T-cell (primary cell): ENCODE measurements around the gene CEP295NL. TPM values are rescaled to one million over a fixed set of nuclear protein-coding genes. Genes with fewer than 3 reads are reported as not detected.

Source experiments
- ATAC-seq, 4 experiments: fragments of 200-7000 bp in 3 of 4; fragments of 150-1000 bp in 1 of 4; cut with Tn5 transposase; replicated peaks in 1 of 4; 1 replicate in 3 of 4; 2 replicates in 1 of 4; pipeline ENCODE4 v1.10.0; 2021; ENCODE audit warnings: moderate library complexity in 3 of 4, mild to moderate bottlenecking in 2 of 4, moderate number of reproducible peaks in 1 of 4
- CTCF ChIA-PET, 2 donors: fragments of 300-600 bp; sonication (Branson Sonifier 250); formaldehyde crosslinking; loops; one replicate each; lab custom pipeline; 2022; ENCODE audit warnings: antibody characterized with exemption in 2 of 2; lab: Charles Lee
- POLR2A ChIA-PET, 2 donors: fragments of 300-600 bp; sonication (Branson Sonifier 250); formaldehyde crosslinking; loops; one replicate each; lab custom pipeline; 2022; ENCODE audit warnings: antibody characterized with exemption in 2 of 2; lab: Charles Lee
- DNase-seq, 35 experiments: peaks; one replicate each; pipeline versions ENCODE4 v3.0.0 to v3.0.0-alpha.2; 2013 to 2023
- H3K27ac ChIP-seq: one replicate; pipeline ENCODE4 v1.5.1; 2013; ENCODE audit warnings: low read length
- H3K27me3 ChIP-seq, 2 experiments: replicated peaks in 1 of 2; 1 replicate in 1 of 2; 2 replicates in 1 of 2; pipeline versions ENCODE4 v1.6.1 to v1.7.0; 2013; ENCODE audit warnings: low read length in 1 of 2, mixed read lengths in 1 of 2; ENCODE audit not compliant: control insufficient read depth in 2 of 2, insufficient read depth in 2 of 2; ENCODE audit errors: extremely low read depth in 1 of 2
- H3K36me3 ChIP-seq, 2 donors: 1 replicate in 1 of 2; 2 replicates in 1 of 2; pipeline versions ENCODE4 v1.6.1 to v1.7.0; 2013; ENCODE audit warnings: low read length in 1 of 2; ENCODE audit not compliant: control insufficient read depth in 2 of 2, insufficient read depth in 1 of 2; ENCODE audit errors: extremely low read depth in 1 of 2
- H3K4me1 ChIP-seq, 2 experiments: 1 replicate in 1 of 2; 2 replicates in 1 of 2; pipeline versions ENCODE4 v1.6.1 to v1.7.0; 2013; ENCODE audit warnings: low read length in 2 of 2, mixed read lengths in 1 of 2; ENCODE audit not compliant: insufficient read depth in 2 of 2, control insufficient read depth in 1 of 2; ENCODE audit errors: extremely low read depth in 1 of 2
- H3K4me3 ChIP-seq, 2 donors: 1 replicate in 1 of 2; 2 replicates in 1 of 2; pipeline versions ENCODE4 v1.5.1 to v1.7.0; 2013; ENCODE audit warnings: mild to moderate bottlenecking in 2 of 2, low read length in 1 of 2, moderate library complexity in 1 of 2; ENCODE audit not compliant: control insufficient read depth in 1 of 2; ENCODE audit errors: extremely low read depth in 1 of 2
- H3K9me3 ChIP-seq: 2 replicates; pipeline ENCODE4 v1.7.0; 2013
- H3K27ac Mint-ChIP-seq, 2 donors: one replicate each; pipeline ENCODE4 v1.8.0; 2020 to 2021; ENCODE audit warnings: mild to moderate bottlenecking in 2 of 2, mixed read lengths in 2 of 2
- H3K27me3 Mint-ChIP-seq, 2 donors: one replicate each; pipeline ENCODE4 v1.8.0; 2021 to 2022; ENCODE audit warnings: mixed read lengths in 2 of 2
- H3K36me3 Mint-ChIP-seq: one replicate; pipeline ENCODE4 v1.8.0; 2021; ENCODE audit warnings: mixed read lengths
- H3K4me1 Mint-ChIP-seq, 3 donors: one replicate each; pipeline ENCODE4 v1.8.0; 2020 to 2022; ENCODE audit warnings: mixed read lengths in 3 of 3, mild to moderate bottlenecking in 1 of 3
- H3K4me3 Mint-ChIP-seq, 3 donors: one replicate each; pipeline ENCODE4 v1.8.0; 2020 to 2022; ENCODE audit warnings: mild to moderate bottlenecking in 3 of 3, mixed read lengths in 3 of 3, moderate library complexity in 3 of 3
- H3K9me3 Mint-ChIP-seq, 3 donors: one replicate each; pipeline ENCODE4 v1.8.0; 2020 to 2022; ENCODE audit warnings: mixed read lengths in 3 of 3
- WGBS: methylation state at CpG from one replicate; pipeline ENCODE4 v1.1.5; 2013; ENCODE audit warnings: missing lambda C conversion rate; ENCODE audit not compliant: insufficient coverage; 5-methylcytosine and 5-hydroxymethylcytosine counted together
- total RNA-seq, 35 experiments: library from RNA in 6 of 35; stranded (reverse) in 6 of 35; fragments of 120-200 nt in 1 of 35; gene quantifications; one replicate each; pipeline versions ENCODE4 v1.2.1 to v1.2.4 and lab custom pipeline; 2013 to 2026

Gene CEP295NL
- total RNA-seq, 5 donors from 2014 or later (not counting 1 experiment from before 2014, with no cell fraction given), result 0.28 to 3.1 (median 0.41) TPM

GRCh38 chr17:78923660-78924453 lies 20.9 kb upstream of the CEP295NL start:
- Histone ChIP-seq H3K27ac (no peak overlapping the region), H3K9me3 (no peaks in the 10 kb centered on the region), H3K27me3 (peaks cover 0 to 57% of the 10 kb centered on the region in 2 experiments), H3K36me3 (no peaks in the 10 kb centered on the region), H3K4me3 (peak overlapping the region; percentile 42 to 76), H3K4me1 (peaks cover 6 to 25% of the 10 kb centered on the region in 2 experiments)
- DNase-seq (peak; percentile 19 to 71 (median 49)), ATAC-seq (peak; percentile 52 to 69 (median 62))
- Mint-ChIP-seq H3K36me3 (no peaks in the 10 kb centered on the region), H3K27me3 (peaks cover 4 to 15% of the 10 kb centered on the region in 2 donors), H3K4me3 (peak overlapping the region; percentile 78 to 81 (median 79)), H3K27ac (peak overlapping the region; percentile 61 to 71), H3K9me3 (no peaks in the 10 kb centered on the region), H3K4me1 (peaks cover 11 to 19% (median 14%) of the 10 kb centered on the region in 3 donors)
- ChIA-PET POLR2A (no interaction called here), CTCF (interaction anchor here (0.6 to 0.9 kb wide), 2 partner anchors 58 to 69 kb away, joined by 4 to 6 read pairs; no protein-coding TSS in a partner anchor)
- WGBS, result 10% methylated on average over 18 of the region's 28 CpGs

DNA sequence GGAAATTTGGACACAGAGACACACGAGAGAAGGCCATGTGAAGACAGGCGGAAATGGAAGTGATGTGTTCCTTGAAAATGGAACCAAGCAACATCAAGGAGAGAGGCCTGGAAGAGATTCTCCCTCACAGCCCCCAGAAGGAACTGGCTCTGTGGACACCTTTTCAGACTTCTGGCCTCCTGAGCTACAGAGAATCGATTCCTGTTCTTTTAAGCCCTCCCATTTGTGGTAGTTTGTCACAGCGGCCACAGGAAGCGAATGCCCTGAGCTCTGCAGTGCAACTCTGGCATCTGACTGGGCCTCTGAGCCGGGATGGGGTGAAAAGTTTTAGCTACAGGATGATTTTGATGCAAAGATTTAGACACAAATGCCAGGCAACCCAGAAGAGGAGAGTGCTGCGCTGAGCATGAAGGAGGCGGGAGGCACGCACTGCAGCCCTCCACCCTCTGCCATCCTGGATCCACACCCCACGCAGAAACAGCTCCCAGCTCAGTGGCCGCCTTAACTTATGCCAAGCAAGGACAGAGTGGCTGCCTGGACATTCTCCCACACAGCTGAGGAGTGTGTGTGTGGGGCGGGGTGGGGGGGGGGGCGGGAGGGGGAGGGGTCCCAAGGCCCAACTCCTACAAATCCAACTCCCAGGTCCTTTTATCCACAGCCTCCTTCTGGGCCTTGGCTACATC lies 20.0 kb upstream of the CEP295NL start:
- peak overlapping the region; percentile 61 to 71 for H3K27ac Mint-ChIP-seq
- POLR2A ChIA-PET, result no interaction called here
- CTCF ChIA-PET, result no interaction called here

DNA sequence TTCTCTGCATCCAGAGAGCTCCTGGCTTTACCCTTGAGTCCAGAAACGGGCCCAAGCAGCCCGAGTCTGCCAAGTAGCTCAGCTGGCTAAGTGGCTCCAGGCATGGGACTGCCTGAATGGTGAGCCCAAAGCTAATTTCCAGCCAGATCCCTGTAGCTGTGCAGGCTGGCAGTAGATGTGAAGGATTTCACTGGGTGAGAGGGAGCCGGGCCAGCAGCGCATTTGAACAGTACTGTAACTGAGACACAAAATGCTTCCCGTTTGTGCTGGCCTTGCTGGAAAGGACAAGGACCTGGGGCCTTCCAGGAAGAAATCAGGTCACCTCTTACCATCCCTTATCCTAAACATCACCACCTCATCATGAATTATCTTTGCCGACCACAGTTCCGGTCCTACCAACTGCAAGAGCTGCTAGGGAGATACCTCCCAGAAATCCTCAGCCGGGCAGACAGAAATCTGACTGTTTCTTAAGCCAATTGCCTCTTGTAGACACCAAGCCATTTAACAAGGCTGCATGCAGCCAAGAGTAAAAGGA lies 18.5 kb upstream of the CEP295NL start:
- WGBS, result 95% methylated on average over 4 of the region's 8 CpGs
- Mint-ChIP-seq H3K4me3 (no peak overlapping the region), H3K36me3 (no peaks in the 10 kb centered on the region), H3K27ac (peak overlapping the region; percentile 64), H3K4me1 (peaks cover 14 to 36% (median 17%) of the 10 kb centered on the region in 3 donors), H3K27me3 (peaks cover 0 to 15% of the 10 kb centered on the region in 2 donors), H3K9me3 (no peaks in the 10 kb centered on the region)
- peaks cover 0 to 55% of the 10 kb centered on the region in 2 experiments for H3K27me3 ChIP-seq
- ChIA-PET CTCF (no interaction called here), POLR2A (no interaction called here)
- no peak overlapping the region for H3K27ac ChIP-seq
- no peaks in the 10 kb centered on the region for H3K9me3 ChIP-seq
- DNase-seq (no peak), ATAC-seq (no peak)
- peaks cover 6 to 31% of the 10 kb centered on the region in 2 experiments for H3K4me1 ChIP-seq
- H3K36me3 ChIP-seq, result no peaks in the 10 kb centered on the region
- no peak overlapping the region for H3K4me3 ChIP-seq

More for the DNA sequence above, 20.0 kb upstream of the CEP295NL start:
- H3K27ac ChIP-seq, result no peak overlapping the region
- peaks cover 6 to 28% of the 10 kb centered on the region in 2 experiments for H3K4me1 ChIP-seq
- DNase-seq, result no peak
- Mint-ChIP-seq H3K9me3 (no peaks in the 10 kb centered on the region), H3K27me3 (peaks cover 2 to 12% of the 10 kb centered on the region in 2 donors), H3K4me1 (peaks cover 11 to 26% (median 14%) of the 10 kb centered on the region in 3 donors), H3K36me3 (no peaks in the 10 kb centered on the region), H3K4me3 (peak overlapping the region in 2 of 3 donors; percentile 78 to 81)
- no peaks in the 10 kb centered on the region for H3K36me3 ChIP-seq
- ATAC-seq, result no peak
- peaks cover 0 to 52% of the 10 kb centered on the region in 2 experiments for H3K27me3 ChIP-seq
- no peak overlapping the region for H3K4me3 ChIP-seq
- H3K9me3 ChIP-seq, result no peaks in the 10 kb centered on the region
- 66% methylated on average over 4 of the region's 13 CpGs for WGBS

GRCh38 chr17:78920528-78920927 lies 17.5 kb upstream of the CEP295NL start:
- DNase-seq, result no peak
- Mint-ChIP-seq H3K9me3 (no peaks in the 10 kb centered on the region), H3K4me1 (peaks cover 22 to 45% (median 22%) of the 10 kb centered on the region in 3 donors), H3K4me3 (no peak overlapping the region), H3K36me3 (no peaks in the 10 kb centered on the region), H3K27ac (peak overlapping the region in 1 of 2 donors; percentile 3), H3K27me3 (peaks cover 0 to 17% of the 10 kb centered on the region in 2 donors)
- peaks cover 8 to 35% of the 10 kb centered on the region in 2 experiments for H3K4me1 ChIP-seq
- H3K4me3 ChIP-seq, result no peak overlapping the region
- POLR2A ChIA-PET, result no interaction called here
- WGBS, result 84% methylated on average over 5 of the region's 8 CpGs
- CTCF ChIA-PET, result no interaction called here
- H3K36me3 ChIP-seq, result no peaks in the 10 kb centered on the region
- H3K27me3 ChIP-seq, result peaks cover 0 to 55% of the 10 kb centered on the region in 2 experiments
- no peak for ATAC-seq
- H3K9me3 ChIP-seq, result no peaks in the 10 kb centered on the region
- no peak overlapping the region for H3K27ac ChIP-seq

DNA sequence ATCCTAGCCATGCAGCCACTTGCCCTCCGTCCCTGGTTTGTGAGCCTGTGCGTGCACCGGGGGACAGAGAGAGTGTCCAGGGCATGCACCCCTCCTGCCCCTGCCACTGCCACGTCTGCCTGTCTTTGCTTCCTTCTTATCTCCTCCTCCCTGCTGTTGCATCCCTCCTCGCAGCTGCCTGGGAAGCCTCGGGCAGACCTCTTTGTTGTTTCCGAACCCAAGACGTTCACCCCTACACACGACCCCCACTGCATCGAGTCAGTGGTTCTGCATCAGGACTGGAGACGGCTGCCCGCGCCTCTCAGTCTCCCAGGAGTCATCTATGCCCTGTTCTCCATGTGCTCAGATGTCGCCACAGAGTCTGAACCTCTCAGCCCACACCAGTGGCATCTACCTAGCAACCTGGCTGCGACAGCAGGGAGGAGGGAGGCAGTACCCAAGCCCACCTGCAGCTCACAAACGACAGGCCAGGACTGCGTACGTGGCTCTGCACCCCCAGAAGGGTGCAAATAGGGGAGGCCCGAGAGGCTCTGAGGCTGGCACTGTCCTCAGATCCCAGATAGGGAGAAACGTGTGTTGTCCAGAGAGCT lies 17.0 kb upstream of the CEP295NL start:
- DNase-seq, result no peak
- Histone ChIP-seq H3K27me3 (peaks cover 0 to 54% of the 10 kb centered on the region in 2 experiments), H3K36me3 (no peaks in the 10 kb centered on the region), H3K4me1 (peaks cover 8 to 35% of the 10 kb centered on the region in 2 experiments), H3K9me3 (no peaks in the 10 kb centered on the region), H3K4me3 (no peak overlapping the region), H3K27ac (no peak overlapping the region)
- no peak for ATAC-seq
- H3K4me1 Mint-ChIP-seq, result peaks cover 22 to 47% (median 22%) of the 10 kb centered on the region in 3 donors
- peaks cover 0 to 17% of the 10 kb centered on the region in 2 donors for H3K27me3 Mint-ChIP-seq
- ChIA-PET POLR2A (no interaction called here), CTCF (no interaction called here)
- WGBS, result 65% methylated on average over 17 of the region's 20 CpGs
- peak overlapping the region in 1 of 3 donors; percentile 31 for H3K4me3 Mint-ChIP-seq
- H3K27ac Mint-ChIP-seq, result peak overlapping the region in 1 of 2 donors; percentile 49
- no peaks in the 10 kb centered on the region for H3K9me3 Mint-ChIP-seq
- H3K36me3 Mint-ChIP-seq, result no peaks in the 10 kb centered on the region

DNA sequence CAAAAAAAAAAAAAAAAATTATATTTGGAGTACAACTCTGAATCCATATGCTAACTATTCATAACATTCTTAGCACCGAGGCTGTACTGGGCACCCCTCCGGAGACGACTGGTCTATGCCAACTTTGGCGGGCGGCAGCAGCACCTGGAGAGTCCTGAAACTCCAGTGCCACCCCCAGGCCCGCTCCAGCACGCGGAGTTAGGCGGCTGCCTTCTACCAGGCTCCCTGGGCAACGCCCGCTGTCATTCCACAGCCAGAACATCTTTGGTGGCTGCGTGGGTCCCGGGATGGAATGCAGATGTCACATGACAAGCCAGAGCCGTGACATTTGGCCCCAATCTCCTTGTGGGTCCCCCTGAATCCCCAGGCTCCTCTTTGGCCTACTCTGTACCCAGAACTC lies 16.0 kb upstream of the CEP295NL start:
- Histone ChIP-seq H3K9me3 (no peaks in the 10 kb centered on the region), H3K27me3 (peaks cover 0 to 47% of the 10 kb centered on the region in 2 experiments), H3K36me3 (no peaks in the 10 kb centered on the region), H3K27ac (no peak overlapping the region), H3K4me3 (no peak overlapping the region), H3K4me1 (peaks cover 5 to 28% of the 10 kb centered on the region in 2 experiments)
- ChIA-PET POLR2A (no interaction called here), CTCF (no interaction called here)
- no peak overlapping the region for H3K4me3 Mint-ChIP-seq
- H3K27me3 Mint-ChIP-seq, result peaks cover 0 to 17% of the 10 kb centered on the region in 2 donors
- 89% methylated on average over 14 of the region's 14 CpGs for WGBS
- no peaks in the 10 kb centered on the region for H3K36me3 Mint-ChIP-seq
- H3K9me3 Mint-ChIP-seq, result no peaks in the 10 kb centered on the region
- no peak for DNase-seq
- no peak overlapping the region for H3K27ac Mint-ChIP-seq
- ATAC-seq, result no peak
- H3K4me1 Mint-ChIP-seq, result peaks cover 20 to 47% (median 22%) of the 10 kb centered on the region in 3 donors
